H1 (cell line): ENCODE data around the gene GAK. TPM values are rescaled to one million over a fixed set of nuclear protein-coding genes. Genes with fewer than 3 reads are reported as not detected.

Experiments
- CTCF ChIA-PET: fragments of 300-600 bp; sonication (Branson Sonifier 250); formaldehyde crosslinking; loops from one replicate; lab custom pipeline; 2021; ENCODE audit not compliant: partially characterized antibody; lab: Charles Lee
- POLR2A ChIA-PET: fragments of 300-600 bp; sonication (Branson Sonifier 250); formaldehyde crosslinking; loops from one replicate; lab custom pipeline; 2021; ENCODE audit warnings: inconsistent platforms; ENCODE audit not compliant: partially characterized antibody; lab: Charles Lee
- DNase-seq, 2 experiments: peaks; one replicate each; pipeline versions ENCODE4 v3.0.0 to v3.0.0-alpha.2; 2010 to 2022; ENCODE audit warnings: low spot score in 2 of 2, low read depth in 1 of 2, mixed read lengths in 1 of 2
- FAIRE-seq: peaks from 2 replicates; lab custom pipeline; 2011; peaks lifted over from hg19 to GRCh38; lab: Jason Lieb, UNC
- H2AFZ ChIP-seq: 2 replicates; pipeline ENCODE4 v1.8.1; 2012; ENCODE audit warnings: low read length, inconsistent platforms
- H2AK5ac ChIP-seq: 2 replicates; pipeline ENCODE4 v1.6.1; 2013; ENCODE audit warnings: low read depth, low read length
- H2BK120ac ChIP-seq: replicated peaks from 2 replicates; pipeline ENCODE3; 2013; ENCODE audit warnings: low read depth, low read length, inconsistent platforms
- H2BK12ac ChIP-seq: 2 replicates; pipeline ENCODE4 v1.6.1; 2013; ENCODE audit warnings: low read depth, low read length
- H2BK15ac ChIP-seq: 2 replicates; pipeline ENCODE4 v1.6.1; 2013; ENCODE audit warnings: low read length
- H2BK20ac ChIP-seq: 2 replicates; pipeline ENCODE4 v1.6.1; 2013; ENCODE audit warnings: low read length
- H2BK5ac ChIP-seq: 2 replicates; pipeline ENCODE4 v1.6.1; 2013; ENCODE audit warnings: low read depth, low read length
- H3K14ac ChIP-seq: 2 replicates; pipeline ENCODE4 v1.6.1; 2013; ENCODE audit warnings: inconsistent platforms; ENCODE audit not compliant: insufficient read length
- H3K18ac ChIP-seq: 2 replicates; pipeline ENCODE4 v1.6.1; 2013; ENCODE audit warnings: low read length; ENCODE audit errors: extremely low read depth
- H3K23ac ChIP-seq: 2 replicates; pipeline ENCODE4 v1.6.1; 2013; ENCODE audit warnings: inconsistent platforms; ENCODE audit not compliant: insufficient read length
- H3K23me2 ChIP-seq: 2 replicates; pipeline ENCODE4 v1.6.1; 2013; ENCODE audit warnings: low read depth, low read length
- H3K27ac ChIP-seq: 2 replicates; pipeline ENCODE4 v1.6.1; 2011; ENCODE audit warnings: low read depth, low read length, inconsistent platforms
- H3K27me3 ChIP-seq, 4 experiments: replicated peaks in 1 of 4; 1 replicate in 1 of 4; 2 replicates in 3 of 4; pipeline versions ENCODE4 v1.6.1 to v1.8.1; 2011 to 2013; ENCODE audit warnings: low read length in 3 of 4, mild to moderate bottlenecking in 3 of 4, inconsistent platforms in 2 of 4, mixed read lengths in 2 of 4, moderate library complexity in 1 of 4; ENCODE audit not compliant: control insufficient read depth in 3 of 4, insufficient read depth in 3 of 4; ENCODE audit errors: extremely low read depth in 1 of 4
- H3K36me3 ChIP-seq, 4 experiments: 2 replicates each; pipeline versions ENCODE4 v1.6.1 to v1.8.1; 2011 to 2013; ENCODE audit warnings: mild to moderate bottlenecking in 4 of 4, low read length in 3 of 4, moderate library complexity in 2 of 4, control low read depth in 1 of 4, inconsistent platforms in 1 of 4; ENCODE audit not compliant: insufficient read depth in 4 of 4, control insufficient read depth in 2 of 4
- H3K4ac ChIP-seq: replicated peaks from 2 replicates; pipeline ENCODE3; 2013; ENCODE audit warnings: low read length, low read depth, mixed read lengths, inconsistent platforms; ENCODE audit not compliant: insufficient read length
- H3K4me1 ChIP-seq, 4 experiments: replicated peaks in 1 of 4; 1 replicate in 1 of 4; 2 replicates in 3 of 4; pipeline versions ENCODE4 v1.6.1 to v1.8.1; 2011 to 2013; ENCODE audit warnings: low read length in 3 of 4, inconsistent platforms in 2 of 4, mixed read lengths in 1 of 4; ENCODE audit not compliant: insufficient read depth in 4 of 4, control insufficient read depth in 3 of 4
- H3K4me2 ChIP-seq, 2 experiments: 2 replicates each; pipeline versions ENCODE4 v1.6.1 to v1.8.1; 2011 to 2013; ENCODE audit warnings: low read depth in 2 of 2, low read length in 2 of 2, control low read depth in 1 of 2, inconsistent platforms in 1 of 2, mild to moderate bottlenecking in 1 of 2; ENCODE audit not compliant: insufficient read depth in 1 of 2
- H3K4me3 ChIP-seq, 4 experiments: fragments of 200-600, 300-600 bp in 1 of 4; sonication (generic), shearing (Covaris generic), sonication (Bioruptor Twin) in 1 of 4; 2 replicates each; pipeline versions ENCODE4 v1.5.1 to v1.8.1; 2011 to 2016; ENCODE audit warnings: low read length in 4 of 4, low read depth in 3 of 4, control low read depth in 2 of 4, inconsistent platforms in 2 of 4, mild to moderate bottlenecking in 2 of 4, mixed read lengths in 1 of 4, moderate library complexity in 1 of 4; ENCODE audit not compliant: insufficient read depth in 2 of 4; ENCODE audit errors: extremely low read depth in 1 of 4
- H3K56ac ChIP-seq: replicated peaks from 2 replicates; pipeline ENCODE3; 2013; ENCODE audit warnings: low read depth, mild to moderate bottlenecking, mixed read lengths, low read length, inconsistent platforms; ENCODE audit not compliant: insufficient read length
- H3K79me1 ChIP-seq: 2 replicates; pipeline ENCODE4 v1.6.1; 2013; ENCODE audit warnings: low read depth, low read length, control low read depth
- H3K79me2 ChIP-seq, 2 experiments: 2 replicates each; pipeline versions ENCODE4 v1.6.1 to v1.8.1; 2012 to 2013; ENCODE audit warnings: low read length in 2 of 2, mild to moderate bottlenecking in 2 of 2, inconsistent platforms in 1 of 2; ENCODE audit not compliant: insufficient read depth in 2 of 2, control insufficient read depth in 1 of 2
- H3K9ac ChIP-seq, 4 experiments: replicated peaks in 1 of 4; 1 replicate in 1 of 4; 2 replicates in 3 of 4; pipeline versions ENCODE4 v1.6.1 to v1.8.1; 2011 to 2013; ENCODE audit warnings: low read depth in 3 of 4, low read length in 3 of 4, control low read depth in 2 of 4, mild to moderate bottlenecking in 2 of 4, moderate library complexity in 2 of 4, inconsistent platforms in 1 of 4; ENCODE audit errors: extremely low read depth in 1 of 4
- H3K9me3 ChIP-seq, 2 experiments: 2 replicates each; pipeline versions ENCODE4 v1.6.1 to v1.8.1; 2012 to 2013; ENCODE audit warnings: mild to moderate bottlenecking in 2 of 2, moderate library complexity in 2 of 2, control low read depth in 1 of 2, inconsistent platforms in 1 of 2, low read depth in 1 of 2, low read length in 1 of 2, mixed read lengths in 1 of 2; ENCODE audit not compliant: insufficient read depth in 2 of 2
- H4K20me1 ChIP-seq, 2 experiments: replicated peaks in 1 of 2; 2 replicates each; pipeline versions ENCODE3 to v1.8.1; 2011 to 2013; ENCODE audit warnings: inconsistent platforms in 2 of 2, low read length in 2 of 2, mild to moderate bottlenecking in 1 of 2; ENCODE audit not compliant: insufficient read depth in 2 of 2, control insufficient read depth in 1 of 2
- H4K5ac ChIP-seq: 2 replicates; pipeline ENCODE4 v1.6.1; 2013; ENCODE audit warnings: low read length, low read depth, mixed read lengths, inconsistent platforms; ENCODE audit not compliant: insufficient read length
- H4K8ac ChIP-seq: 2 replicates; pipeline ENCODE4 v1.8.0; 2013; ENCODE audit warnings: mild to moderate bottlenecking, moderate library complexity, low read length, inconsistent platforms; ENCODE audit not compliant: insufficient read depth; ENCODE audit errors: extremely low read depth
- H4K91ac ChIP-seq: replicated peaks from 2 replicates; pipeline ENCODE3; 2013; ENCODE audit warnings: low read length, mixed read lengths, inconsistent platforms; ENCODE audit not compliant: insufficient read length
- BCL11A ChIP-seq, 2 experiments: IDR thresholded peaks; one replicate each; pipeline ENCODE4 v1.6.1; 2011; ENCODE audit warnings: low read depth in 2 of 2, low read length in 2 of 2, mild to moderate bottlenecking in 2 of 2
- EGR1 ChIP-seq: IDR thresholded peaks from 2 replicates; pipeline ENCODE4 v1.6.1; 2011; ENCODE audit warnings: low read depth, low read length, borderline replicate concordance
- GTF2F1 ChIP-seq: IDR thresholded peaks from 2 replicates; pipeline ENCODE4 v1.6.1; 2012; ENCODE audit warnings: low read depth, low read length, improper control_type of control experiment, borderline replicate concordance
- NANOG ChIP-seq: IDR thresholded peaks from 2 replicates; pipeline ENCODE4 v1.6.1; 2011; ENCODE audit warnings: low read length, low read depth, mild to moderate bottlenecking, inconsistent platforms; ENCODE audit not compliant: insufficient read depth, poor library complexity, severe bottlenecking
- SP1 ChIP-seq: IDR thresholded peaks from 2 replicates; pipeline ENCODE4 v1.6.1; 2011; ENCODE audit warnings: low read depth, low read length
- TAF1 ChIP-seq: IDR thresholded peaks from 2 replicates; pipeline ENCODE4 v1.6.1; 2011; ENCODE audit warnings: mild to moderate bottlenecking, low read depth, low read length
- WGBS, 2 experiments: shearing (Covaris generic) in 1 of 2; methylation state at CpG; one replicate each; pipeline versions ENCODE4 v1.1.6 to v1.1.7; 2013 to 2015; ENCODE audit warnings: low lambda C conversion rate in 2 of 2, mixed read lengths in 2 of 2, inconsistent platforms in 1 of 2, low coverage in 1 of 2, missing lambda C conversion rate in 1 of 2; ENCODE audit not compliant: insufficient replicate concordance in 2 of 2, insufficient coverage in 1 of 2, insufficient read length in 1 of 2; ENCODE audit errors: extremely low coverage in 1 of 2, missing lambda C conversion rate in 1 of 2; 5-methylcytosine and 5-hydroxymethylcytosine counted together
- polyA plus RNA-seq, 7 experiments: library from polyadenylated mRNA; depleted of rRNA in 3 of 7; stranded (reverse) in 5 of 7; unstranded in 2 of 7; fragments of >200 nt in 5 of 7; fragments of 200-250 nt in 2 of 7; gene quantifications; 1 replicate in 5 of 7; 2 replicates in 1 of 7; 4 replicates in 1 of 7; pipeline versions ENCODE4 v1.2.1 to v1.2.3, GENCODE V29; 2011 to 2013; ENCODE audit warnings: missing spikeins in 2 of 7, mixed read lengths in 2 of 7
- total RNA-seq: library from RNA; stranded (reverse); fragmentation: NEBNext Ultra II Directional; extraction: Animal tissue kit (Norgen Biotek cat#: 25700); gene quantifications from 2 replicates; pipeline ENCODE4 v1.2.1, GENCODE V29; 2021
- TF ChIP-seq, protein P1 (sequence below): IDR thresholded peaks from 2 replicates; pipeline ENCODE4 v1.6.1; 2011; ENCODE audit warnings: low read length, improper control_type of control experiment
- TF ChIP-seq, protein P2 (sequence below): IDR thresholded peaks from 2 replicates; pipeline ENCODE4 v1.6.1; 2012; ENCODE audit warnings: inconsistent platforms
- TF ChIP-seq, protein P3 (sequence below): IDR thresholded peaks from 2 replicates; pipeline ENCODE4 v1.6.1; 2012; ENCODE audit warnings: low read length, inconsistent platforms

GAK gene
- total and polyA plus RNA-seq, 2 of the 8 experiments (the other 6 are each of a cell fraction or from before 2014, with no cell fraction given): 31.5 to 70.8 TPM

DNA sequence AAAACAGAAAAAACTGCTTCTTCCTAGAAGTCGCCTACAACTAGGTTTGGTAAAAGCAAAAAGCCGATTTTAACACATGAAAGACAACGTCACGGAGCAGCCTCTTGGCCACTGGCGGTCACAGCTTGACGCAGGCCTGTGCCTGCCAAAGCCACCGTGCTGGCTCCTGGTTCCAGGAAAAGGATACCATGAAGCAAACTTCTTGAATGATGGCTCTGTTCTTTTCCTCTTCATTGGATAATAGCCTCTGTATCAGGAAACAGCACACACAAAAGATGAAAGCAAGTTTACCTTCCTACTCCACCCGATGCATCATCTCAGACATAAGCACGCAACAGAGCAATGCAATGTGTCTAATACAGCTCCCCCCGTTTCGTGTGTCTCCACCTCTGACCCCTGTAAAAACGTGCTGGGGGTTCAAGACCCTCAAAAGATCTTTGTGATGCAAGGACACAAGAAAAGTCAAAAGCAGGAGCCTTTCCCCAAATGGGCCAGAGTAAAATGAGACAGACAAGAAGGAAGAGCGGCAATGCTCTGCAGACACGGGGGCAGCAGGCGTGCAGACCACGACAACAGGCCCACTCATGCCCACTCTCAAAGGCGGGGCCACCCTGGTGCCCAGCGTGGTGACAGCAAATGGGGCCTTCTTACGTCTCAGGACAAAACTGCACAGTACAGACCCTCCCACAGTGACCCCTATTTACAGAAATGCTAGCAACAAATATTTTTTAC lies 19.4 kb downstream of the GAK start:
- Histone ChIP-seq H3K23ac (no peak overlapping the region), H3K23me2 (no peaks in the 10 kb centered on the region), H2BK5ac (no peak overlapping the region), H4K5ac (no peak overlapping the region), H2BK12ac (no peak overlapping the region), H3K36me3 (peaks cover 0 to 8% (median 3%) of the 10 kb centered on the region in 4 experiments; a peak in 3 of 8 replicates), H3K79me2 (peaks cover 8 to 31% of the 10 kb centered on the region in 2 experiments), H3K27me3 (no peaks in the 10 kb centered on the region), H4K91ac (no peak overlapping the region), H3K9me3 (no peaks in the 10 kb centered on the region), H3K9ac (no peak overlapping the region), H3K4me1 (no peaks in the 10 kb centered on the region), H2BK20ac (no peak overlapping the region), H3K4me3 (no peak overlapping the region), H3K18ac (no peak overlapping the region), H2AK5ac (no peak overlapping the region), H3K4ac (no peak overlapping the region), H2BK120ac (no peak overlapping the region), H2AFZ (no peak overlapping the region), H2BK15ac (no peak overlapping the region), H3K14ac (no peak overlapping the region), H3K27ac (no peak overlapping the region), H3K56ac (no peak overlapping the region), H4K20me1 (peaks cover 6 to 9% of the 10 kb centered on the region in 2 experiments), H3K79me1 (peaks cover 8% of the 10 kb centered on the region), H3K4me2 (no peak overlapping the region), H4K8ac (no peak overlapping the region)
- 76% methylated on average over 19 of the region's 19 CpGs; no CpG with 5 or more reads in 1 of the 2 experiments for WGBS, 2 experiments
- ChIA-PET POLR2A (no interaction called here), CTCF (interaction anchor here (1.0 to 1.6 kb wide), 5 partner anchors 14 to 32 kb away, joined by 3 to 6 read pairs (median 3); no protein-coding TSS in a partner anchor)
- DNase-seq (no peak), FAIRE-seq (no peak)
- TF ChIP-seq, protein P1, sequence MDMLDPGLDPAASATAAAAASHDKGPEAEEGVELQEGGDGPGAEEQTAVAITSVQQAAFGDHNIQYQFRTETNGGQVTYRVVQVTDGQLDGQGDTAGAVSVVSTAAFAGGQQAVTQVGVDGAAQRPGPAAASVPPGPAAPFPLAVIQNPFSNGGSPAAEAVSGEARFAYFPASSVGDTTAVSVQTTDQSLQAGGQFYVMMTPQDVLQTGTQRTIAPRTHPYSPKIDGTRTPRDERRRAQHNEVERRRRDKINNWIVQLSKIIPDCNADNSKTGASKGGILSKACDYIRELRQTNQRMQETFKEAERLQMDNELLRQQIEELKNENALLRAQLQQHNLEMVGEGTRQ: no peak
- TF ChIP-seq EGR1: no peak
- no peak for TF ChIP-seq GTF2F1
- TF ChIP-seq, protein P2, sequence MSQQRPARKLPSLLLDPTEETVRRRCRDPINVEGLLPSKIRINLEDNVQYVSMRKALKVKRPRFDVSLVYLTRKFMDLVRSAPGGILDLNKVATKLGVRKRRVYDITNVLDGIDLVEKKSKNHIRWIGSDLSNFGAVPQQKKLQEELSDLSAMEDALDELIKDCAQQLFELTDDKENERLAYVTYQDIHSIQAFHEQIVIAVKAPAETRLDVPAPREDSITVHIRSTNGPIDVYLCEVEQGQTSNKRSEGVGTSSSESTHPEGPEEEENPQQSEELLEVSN: no peak
- no peak for TF ChIP-seq BCL11A (IDR thresholded peaks at IDR 0.05; ENCODE audit: low read depth in 2 of 2, low read length in 2 of 2)
- TF ChIP-seq, protein P3, sequence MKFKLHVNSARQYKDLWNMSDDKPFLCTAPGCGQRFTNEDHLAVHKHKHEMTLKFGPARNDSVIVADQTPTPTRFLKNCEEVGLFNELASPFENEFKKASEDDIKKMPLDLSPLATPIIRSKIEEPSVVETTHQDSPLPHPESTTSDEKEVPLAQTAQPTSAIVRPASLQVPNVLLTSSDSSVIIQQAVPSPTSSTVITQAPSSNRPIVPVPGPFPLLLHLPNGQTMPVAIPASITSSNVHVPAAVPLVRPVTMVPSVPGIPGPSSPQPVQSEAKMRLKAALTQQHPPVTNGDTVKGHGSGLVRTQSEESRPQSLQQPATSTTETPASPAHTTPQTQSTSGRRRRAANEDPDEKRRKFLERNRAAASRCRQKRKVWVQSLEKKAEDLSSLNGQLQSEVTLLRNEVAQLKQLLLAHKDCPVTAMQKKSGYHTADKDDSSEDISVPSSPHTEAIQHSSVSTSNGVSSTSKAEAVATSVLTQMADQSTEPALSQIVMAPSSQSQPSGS: no peak
- no peak for TF ChIP-seq SP1
- no peak for TF ChIP-seq NANOG
- TF ChIP-seq TAF1: no peak
